K562 (cell line): ENCODE measurements around the gene SLC35B4. TPM values are rescaled to one million over a fixed set of nuclear protein-coding genes. Genes with fewer than 3 reads are reported as not detected.

Experiments used
- ATAC-seq: fragments of 200-7000 bp; cut with Tn5 transposase; 3 replicates; pipeline ENCODE4 v1.9.1; 2020; ENCODE audit warnings: moderate library complexity
- BruUV-seq: library from RNA; stranded (reverse); fragments of 400-500 nt; replicated peaks from 2 replicates; lab custom pipeline; 2021; lab: Mats Ljungman, UMichigan
- CTCF ChIA-PET: fragments of 300-600 bp; formaldehyde crosslinking; extraction: SDS; loops from one replicate; lab custom pipeline; 2021; ENCODE audit warnings: low intra/inter-chr PET ratio; lab: Yijun Ruan, JAX
- POLR2A ChIA-PET: fragments of 300-600, 350-650 bp; sonication (Branson Sonifier 250); formaldehyde crosslinking; extraction: SDS; loops from one replicate; lab custom pipeline; 2021; ENCODE audit warnings: antibody characterized with exemption, inconsistent platforms; lab: Yijun Ruan, JAX
- DNase-seq, 4 experiments: peaks; one replicate each; pipeline versions ENCODE4 v3.0.0 to v3.0.0-alpha.2; 2011 to 2018; ENCODE audit warnings: low spot score in 3 of 4, mixed read lengths in 3 of 4; ENCODE audit errors: extremely low read depth in 1 of 4
- FAIRE-seq: peaks from 2 replicates; lab custom pipeline; 2011; peaks lifted over from hg19 to GRCh38; lab: Jason Lieb, UNC
- H2AFZ ChIP-seq: 2 replicates; pipeline ENCODE4 v1.6.0; 2011; ENCODE audit warnings: low read depth, low read length, control low read depth, inconsistent platforms
- H3K27ac ChIP-seq: fragments of 200-600 bp; 3 replicates; pipeline ENCODE4 v1.8.0; 2011; ENCODE audit warnings: low read depth, mild to moderate bottlenecking, control low read depth, inconsistent platforms, low read length, moderate library complexity, mixed read lengths; ENCODE audit errors: extremely low read depth
- H3K27me3 ChIP-seq, 2 experiments: fragments of 300-600 bp in 1 of 2; 2 replicates in 1 of 2; 3 replicates in 1 of 2; pipeline versions ENCODE4 v1.6.0 to v1.8.0; 2011; ENCODE audit warnings: inconsistent platforms in 2 of 2, low read length in 2 of 2, mild to moderate bottlenecking in 1 of 2, mixed read lengths in 1 of 2, moderate library complexity in 1 of 2; ENCODE audit not compliant: control insufficient read depth in 2 of 2, insufficient read depth in 2 of 2
- H3K36me3 ChIP-seq: fragments of 300-600 bp; 3 replicates; pipeline ENCODE4 v1.8.0; 2011; ENCODE audit warnings: mild to moderate bottlenecking, low read length, inconsistent platforms; ENCODE audit not compliant: control insufficient read depth, insufficient read depth
- H3K4me1 ChIP-seq, 2 experiments: fragments of 200-600 bp in 1 of 2; replicated peaks in 1 of 2; 2 replicates in 1 of 2; 3 replicates in 1 of 2; pipeline versions ENCODE4 v1.5.1 to v1.8.0; 2011; ENCODE audit warnings: inconsistent platforms in 2 of 2, low read length in 2 of 2, mild to moderate bottlenecking in 1 of 2, mixed read lengths in 1 of 2, moderate library complexity in 1 of 2; ENCODE audit not compliant: control insufficient read depth in 2 of 2, insufficient read depth in 2 of 2
- H3K4me2 ChIP-seq: 2 replicates; pipeline ENCODE4 v1.6.1; 2011; ENCODE audit warnings: low read length, control low read depth, inconsistent platforms, mixed read lengths; ENCODE audit not compliant: insufficient read depth
- H3K4me3 ChIP-seq: fragments of 200-600 bp; sonication (generic), shearing (Covaris generic); 2 replicates; pipeline ENCODE4 v1.5.1; 2016; ENCODE audit warnings: control low read depth, inconsistent platforms
- H3K79me2 ChIP-seq: fragments of 200-600 bp; 3 replicates; pipeline ENCODE4 v1.8.0; 2011; ENCODE audit warnings: low read length, inconsistent platforms; ENCODE audit not compliant: control insufficient read depth, insufficient read depth
- H3K9ac ChIP-seq, 2 experiments: 2 replicates each; pipeline versions ENCODE4 v1.6.0 to v1.6.1; 2011; ENCODE audit warnings: low read depth in 2 of 2, low read length in 2 of 2, control low read depth in 1 of 2, inconsistent platforms in 1 of 2, mild to moderate bottlenecking in 1 of 2, mixed read lengths in 1 of 2; ENCODE audit not compliant: insufficient read depth in 1 of 2
- H3K9me1 ChIP-seq: one replicate; pipeline ENCODE4 v1.6.0; 2011; ENCODE audit warnings: inconsistent platforms, mild to moderate bottlenecking, low read length, moderate library complexity; ENCODE audit not compliant: control insufficient read depth, insufficient read depth
- H3K9me3 ChIP-seq: replicated peaks from 2 replicates; pipeline ENCODE4 v1.5.1; 2011; ENCODE audit warnings: low read depth, low read length, inconsistent platforms; ENCODE audit not compliant: control insufficient read depth, insufficient read depth
- H4K20me1 ChIP-seq: replicated peaks from 2 replicates; pipeline ENCODE4 v1.6.1; 2011; ENCODE audit warnings: low read length, inconsistent platforms, mixed read lengths; ENCODE audit not compliant: control insufficient read depth, insufficient read depth
- ARID1B ChIP-seq: fragments of 450-650 bp; IDR thresholded peaks from 2 replicates; pipeline ENCODE4 v1.6.1; 2016; ENCODE audit warnings: antibody characterized with exemption, mild to moderate bottlenecking, inconsistent platforms
- CBFA2T2 ChIP-seq: fragments of 450-650 bp; conservative IDR thresholded peaks from 2 replicates; pipeline ENCODE4 v1.6.1; 2017; ENCODE audit warnings: mild to moderate bottlenecking
- CBFA2T3 ChIP-seq: fragments of 450-650 bp; IDR thresholded peaks from 2 replicates; pipeline ENCODE4 v1.6.1; 2017
- CEBPG ChIP-seq, 3 experiments: fragments of 200-800 bp in 1 of 3; sonication (Bioruptor generic) in 1 of 3; sonication (generic) in 1 of 3; formaldehyde crosslinking in 1 of 3; IDR thresholded peaks in 2 of 3; conservative IDR thresholded peaks in 1 of 3; 2 replicates each; pipeline versions ENCODE4 v1.6.1 to v1.8.0; 2016 to 2022; ENCODE audit warnings: missing compliant biosample characterization in 2 of 3, missing genetic modification characterization in 2 of 3, mild to moderate bottlenecking in 1 of 3, missing genetic modification reagents in 1 of 3
- CSDE1 ChIP-seq, 2 experiments: fragments of 450-650 bp; IDR thresholded peaks; 2 replicates each; pipeline ENCODE4 v1.6.1; 2016; ENCODE audit warnings: mild to moderate bottlenecking in 1 of 2
- EP300 ChIP-seq: IDR thresholded peaks from 2 replicates; pipeline ENCODE4 v1.6.1; 2012; ENCODE audit warnings: low read length, improper control_type of control experiment
- ETV6 ChIP-seq, 3 experiments: fragments of 150-350 bp in 1 of 3; sonication (generic) in 1 of 3; formaldehyde crosslinking in 1 of 3; IDR thresholded peaks; 2 replicates each; pipeline versions ENCODE4 v1.6.1 to v1.8.0; 2014 to 2022; ENCODE audit warnings: borderline replicate concordance in 2 of 3, low read depth in 2 of 3, antibody characterized with exemption in 1 of 3, low read length in 1 of 3, mild to moderate bottlenecking in 1 of 3, missing genetic modification reagents in 1 of 3
- FOXK2 ChIP-seq, 2 experiments: fragments of 450-650 bp; IDR thresholded peaks in 1 of 2; conservative IDR thresholded peaks in 1 of 2; 2 replicates each; pipeline ENCODE4 v1.6.1; 2016; ENCODE audit warnings: low read depth in 2 of 2, mild to moderate bottlenecking in 1 of 2
- FOXP1 ChIP-seq: sonication (generic); formaldehyde crosslinking; IDR thresholded peaks from 2 replicates; pipeline ENCODE4 v1.8.0; 2022; ENCODE audit warnings: mild to moderate bottlenecking, missing genetic modification reagents
- GTF3C2 ChIP-seq: IDR thresholded peaks from 3 replicates; pipeline ENCODE4 v1.6.1; 2011; ENCODE audit warnings: borderline replicate concordance, mild to moderate bottlenecking, moderate library complexity; ENCODE audit not compliant: insufficient read length; ENCODE audit errors: extremely low read depth
- HLTF ChIP-seq: fragments of 450-650 bp; IDR thresholded peaks from 2 replicates; pipeline ENCODE4 v1.6.1; 2016
- MTA2 ChIP-seq: fragments of 450-650 bp; IDR thresholded peaks from 2 replicates; pipeline ENCODE4 v1.6.1; 2016; ENCODE audit warnings: low read depth
- NR2F6 ChIP-seq: fragments of 450-650 bp; formaldehyde crosslinking; IDR thresholded peaks from 2 replicates; pipeline ENCODE4 v1.4.0; 2020; ENCODE audit warnings: mild to moderate bottlenecking
- NR4A1 ChIP-seq, 2 experiments: fragments of 250-450 bp in 1 of 2; fragments of 450-650 bp in 1 of 2; sonication (Bioruptor Pico) in 1 of 2; IDR thresholded peaks; 2 replicates each; pipeline versions ENCODE4 v1.4.0 to v1.6.1; 2016 to 2020; ENCODE audit warnings: mild to moderate bottlenecking in 2 of 2, missing compliant biosample characterization in 1 of 2, missing genetic modification characterization in 1 of 2, moderate library complexity in 1 of 2
- RCOR1 ChIP-seq, 2 experiments: IDR thresholded peaks; 2 replicates each; pipeline ENCODE4 v1.6.1; 2012; ENCODE audit warnings: low read depth in 2 of 2, low read length in 2 of 2, borderline replicate concordance in 1 of 2, improper control_type of control experiment in 1 of 2
- SMAD2 ChIP-seq: fragments of 150-350 bp; IDR thresholded peaks from 2 replicates; pipeline ENCODE4 v1.6.1; 2014; ENCODE audit warnings: low read depth, mild to moderate bottlenecking, low read length
- SMAD3 ChIP-seq: fragments of 450-650 bp; formaldehyde crosslinking; conservative IDR thresholded peaks from 2 replicates; pipeline ENCODE4 v1.4.0; 2020; ENCODE audit warnings: mild to moderate bottlenecking
- SOX6 ChIP-seq: fragments of 450-650 bp; IDR thresholded peaks from 2 replicates; pipeline ENCODE4 v1.6.1; 2014; ENCODE audit warnings: mild to moderate bottlenecking
- SREBF2 ChIP-seq: sonication (generic); formaldehyde crosslinking; IDR thresholded peaks from 2 replicates; pipeline ENCODE4 v1.4.0; 2020; ENCODE audit warnings: mild to moderate bottlenecking, missing genetic modification reagents
- TAL1 ChIP-seq: fragments of 450-650 bp; IDR thresholded peaks from 2 replicates; pipeline ENCODE4 v1.6.1; 2016; ENCODE audit warnings: mild to moderate bottlenecking
- ZNF184 ChIP-seq: sonication (generic); formaldehyde crosslinking; IDR thresholded peaks from 2 replicates; pipeline ENCODE4 v1.5.0; 2020; ENCODE audit warnings: missing genetic modification reagents
- ZNF583 ChIP-seq: fragments of 250-450 bp; sonication (Bioruptor Pico); IDR thresholded peaks from 2 replicates; pipeline ENCODE4 v1.4.0; 2020
- ZNF589 ChIP-seq: fragments of 200-800 bp; sonication (Bioruptor generic); IDR thresholded peaks from 2 replicates; pipeline ENCODE4 v1.6.1; 2016; ENCODE audit warnings: low read depth, missing genetic modification characterization, missing compliant biosample characterization
- WGBS: fragments of 100-300 bp; shearing (Covaris generic); methylation state at CpG from one replicate; pipeline ENCODE4 v1.1.6; 2016; ENCODE audit warnings: low coverage, mixed read lengths; ENCODE audit not compliant: insufficient coverage; ENCODE audit errors: missing lambda C conversion rate; 5-methylcytosine and 5-hydroxymethylcytosine counted together
- in situ Hi-C: fragments of 300-500 bp; cut with MboI; formaldehyde crosslinking; loops from 4 replicates; pipeline ENCODE4 v1.15.0; 2018; ENCODE audit warnings: inconsistent platforms, mixed read lengths
- intact Hi-C: fragments of 100-400 bp; cut with micrococcal nuclease; formaldehyde crosslinking; loops from 2 replicates; pipeline ENCODE4 v1.14.2; 2022
- polyA plus RNA-seq, 8 experiments: library from polyadenylated mRNA; depleted of rRNA in 4 of 8; stranded (reverse) in 5 of 8; unstranded in 3 of 8; fragments of >200 nt; fragmentation: Nextera tagmentation in 2 of 8; fragmentation: Illumina TruSeq in 1 of 8; extraction: Ambion mirVana in 2 of 8; extraction: Trizol in 1 of 8; gene quantifications; 2 replicates each; pipeline versions ENCODE4 v1.2.1 to v1.2.3, GENCODE V29; 2011 to 2014; ENCODE audit warnings: inconsistent platforms in 1 of 8, missing spikeins in 1 of 8
- total RNA-seq, 7 experiments: library from RNA; depleted of rRNA in 6 of 7; stranded (reverse); fragments of >200 nt in 6 of 7; fragmentation: Illumina TruSeq in 2 of 7; extraction: Trizol in 2 of 7; gene quantifications; 2 replicates each; pipeline versions ENCODE4 v1.2.1 to v1.2.3, GENCODE V29; 2011 to 2021; ENCODE audit warnings: low replicate concordance in 1 of 7

SLC35B4 gene
- total and polyA plus RNA-seq, 9 of the 15 experiments (the other 6 are each of a cell fraction or from before 2014, with no cell fraction given) = 6.1 to 34.9 (median 17.6) TPM

GRCh38 chr7:134284952-134285351, 31.8 kb downstream of the SLC35B4 start:
- DNase-seq (peak in 2 of 4 experiments; percentile 18 to 53), ATAC-seq (peak; percentile 39; the same call in 2 of the 3 replicates), FAIRE-seq (no peak)
- Histone ChIP-seq H3K27ac (no peak overlapping the region), H3K4me2 (peak overlapping the region; percentile 56), H3K9me3 (no peaks in the 10 kb centered on the region), H3K36me3 (no peaks in the 10 kb centered on the region), H2AFZ (peak overlapping the region; percentile 29), H3K4me1 (peaks cover 0 to 15% of the 10 kb centered on the region in 2 experiments; a peak in 2 of 5 replicates), H3K9me1 (no peaks in the 10 kb centered on the region), H3K9ac (no peak overlapping the region), H4K20me1 (no peaks in the 10 kb centered on the region), H3K79me2 (no peaks in the 10 kb centered on the region), H3K27me3 (no peaks in the 10 kb centered on the region; a peak in 1 of 5 replicates), H3K4me3 (no peak overlapping the region)
- in situ Hi-C loops = no loop called here
- intact Hi-C loops = no loop called here
- ChIA-PET POLR2A (interaction anchor here (1.0 kb wide), 1 partner anchor 9 kb away, joined by 3 read pairs; no protein-coding TSS in a partner anchor), CTCF (no interaction called here)
- no TSS peak for BruUV-seq
- WGBS = 8% methylated on average over 3 of the region's 3 CpGs
- TF ChIP-seq SMAD3 (CRISPR knock-in tag) (no peak), FOXK2 (conservative IDR thresholded peaks at IDR 0.05 in 1 of 2, IDR thresholded peaks at IDR 0.05 in 1 of 2; ENCODE audit: low read depth in 2 of 2) (no peak), GTF3C2 (no peak), ETV6 (IDR thresholded peaks at IDR 0.05; ENCODE audit: borderline replicate concordance in 1 of 2, low read depth in 2 of 2, low read length in 1 of 2) (no peak), ETV6 (CRISPR knock-in tag; IDR thresholded peaks at IDR 0.05; ENCODE audit: borderline replicate concordance) (no peak), FOXP1 (no peak), SMAD2 (no peak), CEBPG (CRISPR knock-in tag; IDR thresholded peaks at IDR 0.05) (no peak), CEBPG (tag; conservative IDR thresholded peaks at IDR 0.05 in 1 of 2, IDR thresholded peaks at IDR 0.05 in 1 of 2) (no peak), RCOR1 (IDR thresholded peaks at IDR 0.05; ENCODE audit: borderline replicate concordance in 1 of 2, low read depth in 2 of 2, low read length in 2 of 2) (0 out of 4 replicates have a peak, but pooled peaks of 1 of the 2 experiments have one; percentile 29), CBFA2T2 (peak; percentile 66), MTA2 (no peak), SOX6 (no peak), ZNF184 (no peak), ZNF583 (CRISPR knock-in tag) (no peak), HLTF (no peak), CSDE1 (IDR thresholded peaks at IDR 0.05) (no peak), NR4A1 (CRISPR knock-in tag; IDR thresholded peaks at IDR 0.05) (no peak), NR4A1 (tag; IDR thresholded peaks at IDR 0.05) (no peak), NR2F6 (CRISPR knock-in tag) (no peak), ZNF589 (no peak), SREBF2 (no peak), CBFA2T3 (peak; percentile 80), EP300 (peak; percentile 71; the same call in 1 of the 2 replicates), ARID1B (peak; percentile 82), TAL1 (peak; percentile 66; the same call in 1 of the 2 replicates)
